Neural cell (in vitro differentiated cells): Measurements from ENCODE around the gene MYRIP.

Experiments
- POLR2AphosphoS5 ChIP-seq: IDR thresholded peaks from 2 replicates; pipeline ENCODE4 v1.6.1; 2012
- REST ChIP-seq: IDR thresholded peaks from 2 replicates; pipeline ENCODE4 v1.6.1; 2012; ENCODE audit warnings: borderline replicate concordance
- TF ChIP-seq, protein P1 (sequence below): fragments of 450-650 bp; IDR thresholded peaks from 2 replicates; pipeline ENCODE4 v1.5.1; 2014; ENCODE audit warnings: antibody characterized with exemption, mild to moderate bottlenecking, moderate library complexity; ENCODE audit not compliant: poor library complexity, severe bottlenecking

GRCh38 chr3:40057786-40058185, 248.4 kb downstream of the MYRIP start:
- TF ChIP-seq, protein P1, sequence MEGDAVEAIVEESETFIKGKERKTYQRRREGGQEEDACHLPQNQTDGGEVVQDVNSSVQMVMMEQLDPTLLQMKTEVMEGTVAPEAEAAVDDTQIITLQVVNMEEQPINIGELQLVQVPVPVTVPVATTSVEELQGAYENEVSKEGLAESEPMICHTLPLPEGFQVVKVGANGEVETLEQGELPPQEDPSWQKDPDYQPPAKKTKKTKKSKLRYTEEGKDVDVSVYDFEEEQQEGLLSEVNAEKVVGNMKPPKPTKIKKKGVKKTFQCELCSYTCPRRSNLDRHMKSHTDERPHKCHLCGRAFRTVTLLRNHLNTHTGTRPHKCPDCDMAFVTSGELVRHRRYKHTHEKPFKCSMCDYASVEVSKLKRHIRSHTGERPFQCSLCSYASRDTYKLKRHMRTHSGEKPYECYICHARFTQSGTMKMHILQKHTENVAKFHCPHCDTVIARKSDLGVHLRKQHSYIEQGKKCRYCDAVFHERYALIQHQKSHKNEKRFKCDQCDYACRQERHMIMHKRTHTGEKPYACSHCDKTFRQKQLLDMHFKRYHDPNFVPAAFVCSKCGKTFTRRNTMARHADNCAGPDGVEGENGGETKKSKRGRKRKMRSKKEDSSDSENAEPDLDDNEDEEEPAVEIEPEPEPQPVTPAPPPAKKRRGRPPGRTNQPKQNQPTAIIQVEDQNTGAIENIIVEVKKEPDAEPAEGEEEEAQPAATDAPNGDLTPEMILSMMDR, result no peak
- TF ChIP-seq POLR2AphosphoS5, result no peak
- TF ChIP-seq REST, result no peak
